Thyroid gland (tissue), 4 donors: ENCODE data around the gene COL28A1.

Experiments used
- CTCF ChIP-seq, 6 experiments: fragments of 200-600 bp in 3 of 6; fragments of 450-650 bp in 3 of 6; sonication (generic) in 3 of 6; IDR thresholded peaks; one replicate each; pipeline ENCODE4 v1.5.1; 2016 to 2019; ENCODE audit warnings: antibody characterized with exemption in 6 of 6, mild to moderate bottlenecking in 2 of 6, inconsistent platforms in 1 of 6, moderate library complexity in 1 of 6
- POLR2A ChIP-seq, 2 donors: fragments of 450-650 bp; IDR thresholded peaks; one replicate each; pipeline ENCODE4 v1.6.1; 2017; ENCODE audit warnings: antibody characterized with exemption in 2 of 2, mild to moderate bottlenecking in 2 of 2, moderate library complexity in 1 of 2

- TF ChIP-seq CTCF (IDR thresholded peaks at IDR 0.05) (no peak), POLR2A (IDR thresholded peaks at IDR 0.05) (no peak)
Measured at GRCh38 chr7:7563269-7563668, 27.6 kb upstream of the COL28A1 start.
